Nephron progenitor cell (in vitro differentiated cells): ENCODE measurements around the gene NUTM2F.

Experiments
- DNase-seq: peaks from one replicate; pipeline ENCODE4 v3.0.0; 2021
- H3K27ac Mint-ChIP-seq: 2 replicates; pipeline ENCODE4 v1.8.0; 2021; ENCODE audit warnings: mild to moderate bottlenecking, moderate library complexity, mixed read lengths
- H3K27me3 Mint-ChIP-seq: 2 replicates; pipeline ENCODE4 v1.8.0; 2021; ENCODE audit warnings: mild to moderate bottlenecking, low read depth, mixed read lengths; ENCODE audit not compliant: poor library complexity
- H3K36me3 Mint-ChIP-seq: 2 replicates; pipeline ENCODE4 v1.8.0; 2021; ENCODE audit warnings: low read depth, mixed read lengths
- H3K4me1 Mint-ChIP-seq: 2 replicates; pipeline ENCODE4 v1.8.0; 2021; ENCODE audit warnings: mixed read lengths
- H3K4me3 Mint-ChIP-seq: 2 replicates; pipeline ENCODE4 v1.8.0; 2021; ENCODE audit warnings: mild to moderate bottlenecking, moderate library complexity, mixed read lengths
- H3K9me3 Mint-ChIP-seq: 2 replicates; pipeline ENCODE4 v1.8.0; 2021; ENCODE audit warnings: mild to moderate bottlenecking, moderate library complexity, mixed read lengths
- TF ChIP-seq, protein P1 (sequence below): fragments of 200-600 bp; sonication (generic); IDR thresholded peaks from 2 replicates; pipeline ENCODE4 v1.5.0; 2021; ENCODE audit warnings: antibody characterized with exemption

NUTM2F gene

DNA sequence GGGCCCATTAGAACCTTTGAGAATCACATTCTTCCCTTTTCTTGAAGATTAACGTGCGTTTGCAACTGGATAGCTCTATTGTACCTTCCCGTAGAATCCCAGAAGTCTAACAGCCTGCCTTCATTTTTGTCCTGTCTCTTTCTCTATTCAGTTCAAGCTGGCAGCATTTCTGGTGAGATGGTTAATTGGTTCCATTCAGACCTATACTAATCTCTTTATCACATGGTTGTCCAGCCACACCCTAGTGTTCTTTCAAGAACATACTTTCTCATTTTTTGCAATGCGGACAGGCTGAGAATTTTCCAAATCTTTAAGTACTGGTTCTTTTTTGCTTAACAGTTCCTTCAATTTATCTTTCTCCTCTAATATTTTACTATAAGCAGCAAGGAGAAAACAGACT lies 26.0 kb downstream of the NUTM2F start:
- Mint-ChIP-seq H3K27ac (no peak overlapping the region), H3K36me3 (peaks cover 22% of the 10 kb centered on the region), H3K4me3 (no peak overlapping the region), H3K27me3 (no peaks in the 10 kb centered on the region), H3K9me3 (no peaks in the 10 kb centered on the region), H3K4me1 (peaks cover 6% of the 10 kb centered on the region)
- TF ChIP-seq, protein P1, sequence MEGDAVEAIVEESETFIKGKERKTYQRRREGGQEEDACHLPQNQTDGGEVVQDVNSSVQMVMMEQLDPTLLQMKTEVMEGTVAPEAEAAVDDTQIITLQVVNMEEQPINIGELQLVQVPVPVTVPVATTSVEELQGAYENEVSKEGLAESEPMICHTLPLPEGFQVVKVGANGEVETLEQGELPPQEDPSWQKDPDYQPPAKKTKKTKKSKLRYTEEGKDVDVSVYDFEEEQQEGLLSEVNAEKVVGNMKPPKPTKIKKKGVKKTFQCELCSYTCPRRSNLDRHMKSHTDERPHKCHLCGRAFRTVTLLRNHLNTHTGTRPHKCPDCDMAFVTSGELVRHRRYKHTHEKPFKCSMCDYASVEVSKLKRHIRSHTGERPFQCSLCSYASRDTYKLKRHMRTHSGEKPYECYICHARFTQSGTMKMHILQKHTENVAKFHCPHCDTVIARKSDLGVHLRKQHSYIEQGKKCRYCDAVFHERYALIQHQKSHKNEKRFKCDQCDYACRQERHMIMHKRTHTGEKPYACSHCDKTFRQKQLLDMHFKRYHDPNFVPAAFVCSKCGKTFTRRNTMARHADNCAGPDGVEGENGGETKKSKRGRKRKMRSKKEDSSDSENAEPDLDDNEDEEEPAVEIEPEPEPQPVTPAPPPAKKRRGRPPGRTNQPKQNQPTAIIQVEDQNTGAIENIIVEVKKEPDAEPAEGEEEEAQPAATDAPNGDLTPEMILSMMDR, result no peak
- no peak for DNase-seq

DNA sequence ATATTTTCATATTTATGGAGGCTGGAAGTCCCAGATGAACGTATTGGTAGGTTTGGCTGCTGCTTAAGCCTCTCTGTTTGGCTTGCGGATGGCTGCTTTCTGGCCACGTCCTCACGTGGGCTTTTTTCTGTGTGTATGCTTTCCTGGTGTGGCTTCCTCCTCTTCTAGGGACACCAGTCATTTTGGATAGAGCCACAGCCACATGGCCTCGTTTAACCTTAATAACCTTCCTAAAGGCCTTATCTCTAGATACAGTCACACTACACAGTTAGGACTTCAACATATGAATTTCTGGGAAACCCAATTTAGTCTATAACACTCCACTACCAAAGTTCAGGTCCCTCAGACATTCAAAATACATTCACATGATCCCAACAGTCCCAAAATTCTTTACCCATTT lies 26.9 kb downstream of the NUTM2F start:
- Mint-ChIP-seq H3K4me1 (peaks cover 6% of the 10 kb centered on the region), H3K4me3 (no peak overlapping the region), H3K36me3 (peaks cover 31% of the 10 kb centered on the region), H3K27ac (no peak overlapping the region), H3K27me3 (no peaks in the 10 kb centered on the region), H3K9me3 (no peaks in the 10 kb centered on the region)
- DNase-seq, result no peak
- TF ChIP-seq, protein P1, result no peak

DNA sequence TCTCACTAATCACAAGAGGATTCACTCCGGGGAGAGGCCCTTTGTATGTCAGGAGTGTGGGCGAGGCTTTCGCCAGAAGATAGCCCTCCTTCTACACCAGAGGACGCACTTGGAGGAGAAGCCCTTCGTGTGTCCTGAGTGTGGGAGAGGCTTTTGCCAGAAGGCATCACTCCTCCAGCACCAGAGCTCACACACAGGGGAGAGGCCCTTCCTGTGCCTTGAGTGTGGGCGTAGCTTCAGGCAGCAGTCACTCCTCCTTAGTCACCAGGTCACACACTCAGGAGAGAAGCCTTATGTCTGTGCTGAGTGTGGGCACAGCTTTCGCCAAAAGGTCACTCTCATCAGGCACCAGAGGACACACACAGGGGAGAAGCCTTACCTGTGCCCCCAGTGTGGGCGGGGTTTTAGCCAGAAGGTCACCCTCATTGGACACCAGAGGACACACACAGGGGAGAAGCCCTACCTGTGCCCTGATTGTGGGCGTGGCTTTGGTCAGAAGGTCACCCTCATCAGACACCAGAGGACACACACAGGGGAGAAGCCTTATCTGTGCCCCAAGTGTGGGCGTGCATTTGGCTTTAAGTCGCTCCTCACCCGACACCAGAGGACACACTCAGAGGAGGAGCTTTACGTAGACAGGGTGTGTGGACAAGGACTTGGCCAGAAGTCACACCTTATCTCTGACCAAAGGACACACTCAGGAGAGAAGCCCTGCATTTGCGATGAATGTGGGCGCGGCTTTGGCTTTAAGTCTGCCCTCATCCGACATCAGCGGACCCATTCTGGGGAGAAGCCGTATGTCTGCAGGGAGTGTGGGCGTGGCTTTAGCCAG lies 27.8 kb downstream of the NUTM2F start:
- TF ChIP-seq, protein P1, result no peak
- Mint-ChIP-seq H3K4me1 (peaks cover 6% of the 10 kb centered on the region), H3K27ac (no peak overlapping the region), H3K9me3 (no peaks in the 10 kb centered on the region), H3K27me3 (no peaks in the 10 kb centered on the region), H3K36me3 (peaks cover 39% of the 10 kb centered on the region), H3K4me3 (no peak overlapping the region)
- no peak for DNase-seq

DNA sequence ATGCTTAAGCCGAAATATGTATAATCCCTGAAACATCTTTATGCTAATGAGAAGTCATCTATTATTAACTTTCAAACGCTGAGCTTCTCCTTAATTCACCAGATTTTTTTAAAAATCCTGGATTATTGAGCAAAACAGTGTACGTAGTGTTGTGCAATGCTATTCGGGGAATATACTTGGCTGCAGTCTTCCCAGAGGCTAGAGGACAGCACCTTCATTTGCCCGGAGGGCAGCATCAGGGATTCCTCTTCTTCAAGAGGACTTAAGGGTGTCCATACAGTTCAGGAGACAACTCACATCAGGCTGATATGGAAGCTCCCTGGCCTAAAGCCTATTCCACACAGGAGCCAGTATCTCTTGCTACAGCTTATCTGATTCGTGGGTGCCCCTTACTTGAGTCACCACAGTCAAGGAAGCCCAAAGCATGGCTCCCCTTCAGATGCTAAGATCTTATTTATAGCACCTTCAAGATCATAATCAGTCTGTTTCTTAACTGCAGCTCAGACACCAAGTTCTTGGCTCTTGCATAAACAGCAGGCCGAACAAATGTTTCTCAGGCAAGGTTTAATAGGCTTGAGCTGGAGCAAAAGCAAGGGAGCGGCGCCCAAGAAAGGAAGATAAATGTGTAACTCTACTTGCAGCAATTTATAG lies 29.4 kb downstream of the NUTM2F start:
- Mint-ChIP-seq H3K9me3 (no peaks in the 10 kb centered on the region), H3K4me3 (no peak overlapping the region), H3K4me1 (peaks cover under 1% of the 10 kb centered on the region), H3K36me3 (peaks cover 39% of the 10 kb centered on the region), H3K27me3 (no peaks in the 10 kb centered on the region), H3K27ac (peak overlapping the region; percentile 68)
- TF ChIP-seq, protein P1, result no peak
- DNase-seq, result no peak

DNA sequence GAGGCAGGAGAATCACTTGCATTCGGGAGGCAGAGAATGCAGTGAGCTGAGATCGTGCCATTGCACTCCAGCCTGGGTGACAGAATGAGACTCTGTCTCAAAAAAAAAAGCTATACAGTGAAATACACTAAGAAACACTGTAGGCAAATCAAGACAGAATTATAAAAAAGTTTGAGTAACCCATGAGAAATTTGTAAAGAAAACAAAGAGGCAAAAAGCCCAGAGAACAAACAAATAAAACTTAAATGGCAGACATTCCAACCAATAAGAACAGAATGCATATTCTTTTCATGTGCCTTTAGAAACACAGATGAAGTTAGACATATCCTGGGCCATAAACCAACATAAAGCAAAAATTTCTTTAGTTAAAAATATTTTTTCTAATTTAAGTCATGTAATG lies 38.8 kb downstream of the NUTM2F start:
- Mint-ChIP-seq H3K27ac (no peak overlapping the region), H3K9me3 (peaks cover 5% of the 10 kb centered on the region), H3K36me3 (peaks cover 65% of the 10 kb centered on the region), H3K4me1 (peaks cover 12% of the 10 kb centered on the region), H3K27me3 (no peaks in the 10 kb centered on the region), H3K4me3 (no peak overlapping the region)
- TF ChIP-seq, protein P1, result no peak
- no peak for DNase-seq
